Lung (tissue), 12 donors: ENCODE data around the gene DIPK1A. TPM values are rescaled to one million over a fixed set of nuclear protein-coding genes. Genes with fewer than 3 reads are reported as not detected.

Source experiments
- ATAC-seq: fragments of 200-7000 bp; cut with Tn5 transposase; one replicate; pipeline ENCODE4 v1.9.1; 2020; ENCODE audit warnings: moderate number of reproducible peaks; ENCODE audit not compliant: insufficient read depth, low FRiP score
- DNase-seq, 3 donors: peaks; one replicate each; pipeline ENCODE4 v3.0.0-alpha.2; 2013 to 2017
- H3K27ac ChIP-seq, 2 donors: one replicate each; pipeline ENCODE4 v1.5.1; 2013; ENCODE audit warnings: mild to moderate bottlenecking in 2 of 2, moderate library complexity in 2 of 2, control low read depth in 1 of 2, inconsistent platforms in 1 of 2, low read depth in 1 of 2, low read length in 1 of 2
- H3K27me3 ChIP-seq, 3 donors: one replicate each; pipeline ENCODE4 v1.5.1; 2013; ENCODE audit warnings: low read length in 2 of 3; ENCODE audit not compliant: control insufficient read depth in 3 of 3, insufficient read depth in 3 of 3
- H3K36me3 ChIP-seq, 4 donors: one replicate each; pipeline ENCODE4 v1.5.1; 2013; ENCODE audit warnings: low read length in 4 of 4, mild to moderate bottlenecking in 1 of 4, moderate library complexity in 1 of 4; ENCODE audit not compliant: control insufficient read depth in 4 of 4, insufficient read depth in 4 of 4
- H3K4me1 ChIP-seq, 5 donors: one replicate each; pipeline ENCODE4 v1.5.1; 2013; ENCODE audit warnings: low read length in 5 of 5, mild to moderate bottlenecking in 2 of 5, moderate library complexity in 1 of 5; ENCODE audit not compliant: control insufficient read depth in 5 of 5, insufficient read depth in 5 of 5
- H3K4me3 ChIP-seq: one replicate; pipeline ENCODE4 v1.5.1; 2013; ENCODE audit warnings: mild to moderate bottlenecking, control low read depth, moderate library complexity
- H3K9ac ChIP-seq, 2 donors: one replicate each; pipeline ENCODE4 v1.5.1; 2013; ENCODE audit warnings: low read length in 2 of 2, control low read depth in 1 of 2; ENCODE audit not compliant: insufficient read depth in 1 of 2
- H3K9me3 ChIP-seq, 4 donors: one replicate each; pipeline ENCODE4 v1.5.1; 2013; ENCODE audit warnings: low read length in 3 of 4, mild to moderate bottlenecking in 1 of 4, moderate library complexity in 1 of 4; ENCODE audit not compliant: control insufficient read depth in 4 of 4, insufficient read depth in 3 of 4
- WGBS, 2 donors: extraction: QIAGEN DNeasy Blood & Tissue Kit; methylation state at CpG; one replicate each; pipeline ENCODE4 v1.1.7; 2013; 5-methylcytosine and 5-hydroxymethylcytosine counted together
- polyA plus RNA-seq, 2 donors: library from polyadenylated mRNA; stranded (reverse); fragments of 200-250 nt; gene quantifications; one replicate each; pipeline ENCODE4 v1.2.1, GENCODE V29; 2013
- total RNA-seq, 2 donors: library from RNA; depleted of rRNA in 1 of 2; stranded (reverse); fragments of >200 nt in 1 of 2; gene quantifications; one replicate each; pipeline ENCODE4 v1.2.1, GENCODE V29; 2014 to 2021
- TF ChIP-seq, protein P1 (sequence below): IDR thresholded peaks from 2 replicates; pipeline ENCODE4 v1.5.1; 2012; ENCODE audit warnings: mild to moderate bottlenecking; ENCODE audit errors: control extremely low read depth, extremely low read depth
- donor health status: control.
- donor health status: control.
- donor health status: Bipolar disorder and iron deficiency.
- donor health status: healthy.
- donor health status: DM: yes; HTN: yes; CAD: no.

DIPK1A gene
- total and polyA plus RNA-seq, 4 donors = 2.3 to 8.0 (median 4.1) TPM

DNA sequence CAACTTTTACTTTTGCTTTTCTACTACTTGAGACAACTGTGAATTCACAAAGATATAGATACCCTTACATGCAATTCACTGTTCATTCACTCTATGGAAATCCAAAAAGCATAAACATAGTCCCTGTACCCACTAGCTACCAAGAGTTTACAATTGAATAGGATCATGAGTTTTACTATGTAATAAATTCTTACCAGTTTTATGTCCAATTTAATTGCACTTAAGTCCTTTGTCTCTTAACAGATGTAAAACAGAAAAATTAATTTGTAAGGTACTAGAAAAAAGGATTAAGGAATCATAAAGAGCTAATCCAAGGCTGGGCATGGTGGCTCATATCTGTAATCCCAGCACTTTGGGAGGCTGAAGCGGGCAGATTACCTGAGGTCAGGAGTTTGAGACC is 24.4 kb downstream of the DIPK1A start:
- peaks cover 0 to 20% (median 10%) of the 10 kb centered on the region in 5 donors for H3K4me1 ChIP-seq
- no peak for DNase-seq
- no peak for ATAC-seq
- H3K27me3 ChIP-seq = no peaks in the 10 kb centered on the region
- H3K36me3 ChIP-seq = no peaks in the 10 kb centered on the region
- TF ChIP-seq, protein P1, sequence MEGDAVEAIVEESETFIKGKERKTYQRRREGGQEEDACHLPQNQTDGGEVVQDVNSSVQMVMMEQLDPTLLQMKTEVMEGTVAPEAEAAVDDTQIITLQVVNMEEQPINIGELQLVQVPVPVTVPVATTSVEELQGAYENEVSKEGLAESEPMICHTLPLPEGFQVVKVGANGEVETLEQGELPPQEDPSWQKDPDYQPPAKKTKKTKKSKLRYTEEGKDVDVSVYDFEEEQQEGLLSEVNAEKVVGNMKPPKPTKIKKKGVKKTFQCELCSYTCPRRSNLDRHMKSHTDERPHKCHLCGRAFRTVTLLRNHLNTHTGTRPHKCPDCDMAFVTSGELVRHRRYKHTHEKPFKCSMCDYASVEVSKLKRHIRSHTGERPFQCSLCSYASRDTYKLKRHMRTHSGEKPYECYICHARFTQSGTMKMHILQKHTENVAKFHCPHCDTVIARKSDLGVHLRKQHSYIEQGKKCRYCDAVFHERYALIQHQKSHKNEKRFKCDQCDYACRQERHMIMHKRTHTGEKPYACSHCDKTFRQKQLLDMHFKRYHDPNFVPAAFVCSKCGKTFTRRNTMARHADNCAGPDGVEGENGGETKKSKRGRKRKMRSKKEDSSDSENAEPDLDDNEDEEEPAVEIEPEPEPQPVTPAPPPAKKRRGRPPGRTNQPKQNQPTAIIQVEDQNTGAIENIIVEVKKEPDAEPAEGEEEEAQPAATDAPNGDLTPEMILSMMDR = no peak
- H3K27ac ChIP-seq = no peak overlapping the region
- 98 to 100% methylated on average over 1 of the region's 1 CpG for WGBS, 2 donors
- no peak overlapping the region for H3K4me3 ChIP-seq
- H3K9ac ChIP-seq = no peak overlapping the region
- H3K9me3 ChIP-seq = no peaks in the 10 kb centered on the region

DNA sequence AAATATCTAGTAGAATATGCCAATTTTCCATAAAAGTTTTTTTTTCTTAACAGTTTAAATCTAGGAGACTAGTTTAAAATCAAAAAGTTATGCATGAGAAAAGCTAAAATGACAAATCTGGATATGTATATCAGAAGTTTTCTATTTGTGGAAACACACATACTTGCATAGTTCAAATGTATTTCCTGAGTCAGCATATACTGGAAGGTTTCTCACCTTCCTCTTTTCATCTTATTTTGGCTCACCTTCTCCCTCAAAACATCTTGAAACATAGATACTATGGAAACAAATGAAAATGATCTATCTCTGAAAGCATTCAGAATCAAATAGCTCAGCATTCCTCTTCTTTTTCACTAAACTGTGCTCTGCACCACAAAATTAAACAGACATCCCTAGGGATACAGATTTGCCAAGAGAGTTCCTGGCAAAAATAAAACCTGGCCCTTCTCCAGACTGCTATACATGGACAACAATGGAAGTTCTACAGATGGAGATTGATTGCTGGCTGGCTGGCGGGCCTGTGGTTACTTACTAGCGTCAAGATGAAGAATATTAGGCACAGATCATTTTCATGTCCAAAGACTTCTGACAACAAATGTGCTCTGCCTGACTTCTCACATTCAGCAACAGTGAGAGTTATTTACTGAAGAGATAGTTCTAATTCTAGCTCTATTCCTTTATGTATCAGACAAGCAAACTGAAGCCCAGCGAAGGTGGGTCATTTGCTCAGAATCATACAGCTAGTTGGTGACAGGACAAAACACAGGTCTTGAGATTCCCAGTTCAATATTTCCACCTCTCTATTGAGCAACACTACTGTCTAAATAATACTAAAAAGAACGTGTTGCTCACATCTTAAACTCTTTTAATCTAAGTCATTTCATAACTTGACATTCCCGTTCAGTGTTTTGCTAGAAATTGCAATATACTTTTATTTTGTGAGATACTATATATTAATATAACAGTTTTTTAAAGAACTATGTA is 26.6 kb downstream of the DIPK1A start:
- no peaks in the 10 kb centered on the region for H3K36me3 ChIP-seq
- H3K9me3 ChIP-seq = no peaks in the 10 kb centered on the region
- no peak overlapping the region for H3K9ac ChIP-seq
- ATAC-seq = no peak
- no peak overlapping the region for H3K4me3 ChIP-seq
- peak; percentile 58 to 87 (median 80) for DNase-seq
- peaks cover 0 to 20% (median 9%) of the 10 kb centered on the region in 5 donors for H3K4me1 ChIP-seq
- TF ChIP-seq, protein P1 = no peak
- no peaks in the 10 kb centered on the region for H3K27me3 ChIP-seq
- 69 to 82% methylated on average over 5 of the region's 5 CpGs for WGBS, 2 donors
- H3K27ac ChIP-seq = peak overlapping the region in 1 of 2 donors; percentile 53

DNA sequence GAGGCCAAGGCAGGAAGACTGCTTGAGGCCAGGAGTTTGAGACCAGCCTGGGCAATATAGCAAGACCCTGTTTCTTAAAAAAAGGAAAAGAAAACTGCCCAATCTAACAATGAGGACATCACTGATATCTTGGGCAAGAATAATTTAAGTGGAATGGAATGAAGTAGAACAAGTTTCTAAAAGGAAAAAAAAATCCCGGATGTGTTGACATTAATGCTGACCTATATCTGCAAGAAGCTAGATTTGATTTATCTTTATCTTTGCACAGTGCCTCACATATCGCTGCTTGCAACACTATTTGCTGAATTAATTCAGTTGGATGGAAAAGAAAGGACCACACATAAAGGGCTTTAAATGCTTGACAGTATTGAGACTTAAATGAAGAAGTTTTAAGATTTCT is 27.8 kb downstream of the DIPK1A start:
- Histone ChIP-seq H3K27ac (no peak overlapping the region), H3K27me3 (no peaks in the 10 kb centered on the region), H3K36me3 (no peaks in the 10 kb centered on the region), H3K4me1 (peaks cover 2 to 20% (median 9%) of the 10 kb centered on the region in 5 donors), H3K9me3 (no peaks in the 10 kb centered on the region), H3K9ac (no peak overlapping the region), H3K4me3 (no peak overlapping the region)
- TF ChIP-seq, protein P1 = no peak
- peak in 1 of 3 donors; percentile 40 for DNase-seq
- WGBS, 2 donors = 56 to 79% methylated on average over 2 of the region's 2 CpGs
- no peak for ATAC-seq
